ENCODE data around the gene ANKRD50.

GRCh38 chr4:124642846-124643245 lies 69.7 kb downstream of the ANKRD50 start:
- TF ChIP-seq, protein P1, sequence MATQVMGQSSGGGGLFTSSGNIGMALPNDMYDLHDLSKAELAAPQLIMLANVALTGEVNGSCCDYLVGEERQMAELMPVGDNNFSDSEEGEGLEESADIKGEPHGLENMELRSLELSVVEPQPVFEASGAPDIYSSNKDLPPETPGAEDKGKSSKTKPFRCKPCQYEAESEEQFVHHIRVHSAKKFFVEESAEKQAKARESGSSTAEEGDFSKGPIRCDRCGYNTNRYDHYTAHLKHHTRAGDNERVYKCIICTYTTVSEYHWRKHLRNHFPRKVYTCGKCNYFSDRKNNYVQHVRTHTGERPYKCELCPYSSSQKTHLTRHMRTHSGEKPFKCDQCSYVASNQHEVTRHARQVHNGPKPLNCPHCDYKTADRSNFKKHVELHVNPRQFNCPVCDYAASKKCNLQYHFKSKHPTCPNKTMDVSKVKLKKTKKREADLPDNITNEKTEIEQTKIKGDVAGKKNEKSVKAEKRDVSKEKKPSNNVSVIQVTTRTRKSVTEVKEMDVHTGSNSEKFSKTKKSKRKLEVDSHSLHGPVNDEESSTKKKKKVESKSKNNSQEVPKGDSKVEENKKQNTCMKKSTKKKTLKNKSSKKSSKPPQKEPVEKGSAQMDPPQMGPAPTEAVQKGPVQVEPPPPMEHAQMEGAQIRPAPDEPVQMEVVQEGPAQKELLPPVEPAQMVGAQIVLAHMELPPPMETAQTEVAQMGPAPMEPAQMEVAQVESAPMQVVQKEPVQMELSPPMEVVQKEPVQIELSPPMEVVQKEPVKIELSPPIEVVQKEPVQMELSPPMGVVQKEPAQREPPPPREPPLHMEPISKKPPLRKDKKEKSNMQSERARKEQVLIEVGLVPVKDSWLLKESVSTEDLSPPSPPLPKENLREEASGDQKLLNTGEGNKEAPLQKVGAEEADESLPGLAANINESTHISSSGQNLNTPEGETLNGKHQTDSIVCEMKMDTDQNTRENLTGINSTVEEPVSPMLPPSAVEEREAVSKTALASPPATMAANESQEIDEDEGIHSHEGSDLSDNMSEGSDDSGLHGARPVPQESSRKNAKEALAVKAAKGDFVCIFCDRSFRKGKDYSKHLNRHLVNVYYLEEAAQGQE (IDR thresholded peaks at IDR 0.05; ENCODE audit: insufficient read depth in 1 of 2, low read depth in 2 of 2, low read length in 2 of 2): no peak
- TF ChIP-seq POLR2AphosphoS5 (IDR thresholded peaks at IDR 0.05; ENCODE audit: low read depth, low read length): no peak

All from PFSK-1 (cell line).